SK-N-SH treated with all-trans-retinoic acid at 6 μM for 48 hours (cell line): ENCODE measurements around the gene GEMIN7.

Experiments
- ATAC-seq: fragments of 200-7000 bp; cut with Tn5 transposase; 3 replicates; pipeline ENCODE4 v1.9.1; 2020; ENCODE audit warnings: mild to moderate bottlenecking, moderate library complexity
- ARNTL ChIP-seq: fragments of 450-650 bp; formaldehyde crosslinking; IDR thresholded peaks from 2 replicates; pipeline ENCODE4 v1.5.0; 2020; ENCODE audit warnings: low read depth, mild to moderate bottlenecking, moderate library complexity, borderline replicate concordance
- BACH2 ChIP-seq: fragments of 250-450 bp; sonication (Bioruptor Pico); IDR thresholded peaks from 2 replicates; pipeline ENCODE4 v1.9.0; 2021; ENCODE audit warnings: mild to moderate bottlenecking, borderline replicate concordance
- CSDC2 ChIP-seq: fragments of 250-450 bp; sonication (Bioruptor Pico); IDR thresholded peaks from 2 replicates; pipeline ENCODE4 v1.5.0; 2020; ENCODE audit warnings: mild to moderate bottlenecking, moderate library complexity
- GLIS3 ChIP-seq: fragments of 250-450 bp; sonication (Bioruptor Pico); IDR thresholded peaks from 2 replicates; pipeline ENCODE4 v1.5.0; 2020; ENCODE audit warnings: mild to moderate bottlenecking, moderate library complexity
- ISL1 ChIP-seq: fragments of 250-450 bp; sonication (Bioruptor Pico); IDR thresholded peaks from 2 replicates; pipeline ENCODE4 v2.1.2; 2022; ENCODE audit warnings: mild to moderate bottlenecking, moderate library complexity
- RARB ChIP-seq: fragments of 250-450 bp; sonication (Bioruptor Pico); IDR thresholded peaks from 2 replicates; pipeline ENCODE4 v1.8.0; 2021; ENCODE audit warnings: mild to moderate bottlenecking, moderate library complexity
- SNAI2 ChIP-seq: fragments of 250-450 bp; sonication (Bioruptor Pico); IDR thresholded peaks from 2 replicates; pipeline ENCODE4 v1.5.0; 2020; ENCODE audit warnings: mild to moderate bottlenecking, moderate library complexity
- TCF4 ChIP-seq: fragments of 250-450 bp; sonication (Bioruptor Pico); IDR thresholded peaks from 2 replicates; pipeline ENCODE4 v1.8.0; 2021; ENCODE audit warnings: mild to moderate bottlenecking, moderate library complexity, borderline replicate concordance
- TOX ChIP-seq: fragments of 250-450 bp; sonication (Bioruptor Pico); IDR thresholded peaks from 2 replicates; pipeline ENCODE4 v1.8.0; 2021; ENCODE audit warnings: mild to moderate bottlenecking, moderate library complexity, borderline replicate concordance
- ZC3H10 ChIP-seq: fragments of 250-450 bp; sonication (Bioruptor Pico); IDR thresholded peaks from 2 replicates; pipeline ENCODE4 v1.5.1; 2021; ENCODE audit warnings: mild to moderate bottlenecking, moderate library complexity
- ZFP3 ChIP-seq: fragments of 250-450 bp; sonication (Bioruptor Pico); IDR thresholded peaks from 2 replicates; pipeline ENCODE4 v1.5.0; 2020; ENCODE audit warnings: mild to moderate bottlenecking, moderate library complexity
- ZFP30 ChIP-seq: fragments of 450-650 bp; formaldehyde crosslinking; IDR thresholded peaks from 2 replicates; pipeline ENCODE4 v1.5.0; 2022; ENCODE audit warnings: mild to moderate bottlenecking, moderate library complexity
- ZNF565 ChIP-seq: fragments of 450-650 bp; formaldehyde crosslinking; conservative IDR thresholded peaks from 2 replicates; pipeline ENCODE4 v1.5.0; 2020; ENCODE audit warnings: low read depth, mild to moderate bottlenecking, moderate library complexity
- TF ChIP-seq, protein P1 (sequence below): fragments of 250-450 bp; sonication (Bioruptor Pico); IDR thresholded peaks from 2 replicates; pipeline ENCODE4 v1.5.1; 2021; ENCODE audit warnings: mild to moderate bottlenecking, moderate library complexity
- TF ChIP-seq, protein P2 (sequence below): fragments of 250-450 bp; sonication (Bioruptor Pico); IDR thresholded peaks from 2 replicates; pipeline ENCODE4 v1.8.0; 2021; ENCODE audit warnings: low read depth, mild to moderate bottlenecking, moderate library complexity, borderline replicate concordance
- TF ChIP-seq, protein P3 (sequence below): fragments of 250-450 bp; sonication (Bioruptor Pico); IDR thresholded peaks from 2 replicates; pipeline ENCODE4 v1.8.0; 2020; ENCODE audit warnings: mild to moderate bottlenecking, moderate library complexity, borderline replicate concordance
- TF ChIP-seq, protein P4 (sequence below): fragments of 250-450 bp; sonication (Bioruptor Pico); IDR thresholded peaks from 2 replicates; pipeline ENCODE4 v1.5.0; 2020; ENCODE audit warnings: mild to moderate bottlenecking, moderate library complexity

GEMIN7 gene

DNA sequence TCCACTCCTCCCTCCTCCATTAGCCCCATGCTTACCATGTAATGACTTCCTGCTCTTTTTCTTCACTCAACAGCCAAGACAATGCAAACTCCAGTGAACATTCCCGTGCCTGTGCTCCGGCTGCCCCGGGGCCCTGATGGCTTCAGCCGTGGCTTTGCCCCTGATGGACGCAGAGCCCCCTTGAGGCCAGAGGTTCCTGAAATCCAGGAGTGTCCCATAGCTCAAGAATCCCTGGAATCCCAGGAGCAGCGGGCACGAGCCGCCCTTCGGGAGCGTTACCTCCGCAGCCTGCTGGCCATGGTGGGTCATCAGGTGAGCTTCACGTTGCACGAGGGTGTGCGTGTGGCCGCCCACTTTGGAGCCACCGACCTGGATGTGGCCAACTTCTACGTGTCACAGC is 11.0 kb downstream of the GEMIN7 start:
- TF ChIP-seq SNAI2: no peak
- TF ChIP-seq ARNTL (CRISPR knock-in tag): no peak
- no peak for TF ChIP-seq ZC3H10 (CRISPR knock-in tag)
- no peak for TF ChIP-seq GLIS3 (CRISPR knock-in tag)
- TF ChIP-seq ZFP3 (CRISPR knock-in tag): no peak
- no peak for TF ChIP-seq ZNF565 (CRISPR knock-in tag)
- TF ChIP-seq TOX: no peak
- TF ChIP-seq ISL1 (CRISPR knock-in tag): no peak
- TF ChIP-seq TCF4 (CRISPR knock-in tag): no peak
- TF ChIP-seq RARB (CRISPR knock-in tag): no peak
- TF ChIP-seq CSDC2 (CRISPR knock-in tag): no peak
- TF ChIP-seq, protein P1, sequence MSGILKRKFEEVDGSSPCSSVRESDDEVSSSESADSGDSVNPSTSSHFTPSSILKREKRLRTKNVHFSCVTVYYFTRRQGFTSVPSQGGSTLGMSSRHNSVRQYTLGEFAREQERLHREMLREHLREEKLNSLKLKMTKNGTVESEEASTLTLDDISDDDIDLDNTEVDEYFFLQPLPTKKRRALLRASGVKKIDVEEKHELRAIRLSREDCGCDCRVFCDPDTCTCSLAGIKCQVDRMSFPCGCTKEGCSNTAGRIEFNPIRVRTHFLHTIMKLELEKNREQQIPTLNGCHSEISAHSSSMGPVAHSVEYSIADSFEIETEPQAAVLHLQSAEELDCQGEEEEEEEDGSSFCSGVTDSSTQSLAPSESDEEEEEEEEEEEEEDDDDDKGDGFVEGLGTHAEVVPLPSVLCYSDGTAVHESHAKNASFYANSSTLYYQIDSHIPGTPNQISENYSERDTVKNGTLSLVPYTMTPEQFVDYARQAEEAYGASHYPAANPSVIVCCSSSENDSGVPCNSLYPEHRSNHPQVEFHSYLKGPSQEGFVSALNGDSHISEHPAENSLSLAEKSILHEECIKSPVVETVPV (CRISPR knock-in tag): no peak
- TF ChIP-seq, protein P2, sequence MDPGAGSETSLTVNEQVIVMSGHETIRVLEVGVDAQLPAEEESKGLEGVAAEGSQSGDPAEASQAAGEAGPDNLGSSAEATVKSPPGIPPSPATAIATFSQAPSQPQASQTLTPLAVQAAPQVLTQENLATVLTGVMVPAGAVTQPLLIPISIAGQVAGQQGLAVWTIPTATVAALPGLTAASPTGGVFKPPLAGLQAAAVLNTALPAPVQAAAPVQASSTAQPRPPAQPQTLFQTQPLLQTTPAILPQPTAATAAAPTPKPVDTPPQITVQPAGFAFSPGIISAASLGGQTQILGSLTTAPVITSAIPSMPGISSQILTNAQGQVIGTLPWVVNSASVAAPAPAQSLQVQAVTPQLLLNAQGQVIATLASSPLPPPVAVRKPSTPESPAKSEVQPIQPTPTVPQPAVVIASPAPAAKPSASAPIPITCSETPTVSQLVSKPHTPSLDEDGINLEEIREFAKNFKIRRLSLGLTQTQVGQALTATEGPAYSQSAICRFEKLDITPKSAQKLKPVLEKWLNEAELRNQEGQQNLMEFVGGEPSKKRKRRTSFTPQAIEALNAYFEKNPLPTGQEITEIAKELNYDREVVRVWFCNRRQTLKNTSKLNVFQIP: no peak
- TF ChIP-seq, protein P3, sequence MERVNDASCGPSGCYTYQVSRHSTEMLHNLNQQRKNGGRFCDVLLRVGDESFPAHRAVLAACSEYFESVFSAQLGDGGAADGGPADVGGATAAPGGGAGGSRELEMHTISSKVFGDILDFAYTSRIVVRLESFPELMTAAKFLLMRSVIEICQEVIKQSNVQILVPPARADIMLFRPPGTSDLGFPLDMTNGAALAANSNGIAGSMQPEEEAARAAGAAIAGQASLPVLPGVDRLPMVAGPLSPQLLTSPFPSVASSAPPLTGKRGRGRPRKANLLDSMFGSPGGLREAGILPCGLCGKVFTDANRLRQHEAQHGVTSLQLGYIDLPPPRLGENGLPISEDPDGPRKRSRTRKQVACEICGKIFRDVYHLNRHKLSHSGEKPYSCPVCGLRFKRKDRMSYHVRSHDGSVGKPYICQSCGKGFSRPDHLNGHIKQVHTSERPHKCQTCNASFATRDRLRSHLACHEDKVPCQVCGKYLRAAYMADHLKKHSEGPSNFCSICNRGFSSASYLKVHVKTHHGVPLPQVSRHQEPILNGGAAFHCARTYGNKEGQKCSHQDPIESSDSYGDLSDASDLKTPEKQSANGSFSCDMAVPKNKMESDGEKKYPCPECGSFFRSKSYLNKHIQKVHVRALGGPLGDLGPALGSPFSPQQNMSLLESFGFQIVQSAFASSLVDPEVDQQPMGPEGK: no peak
- TF ChIP-seq, all 23 proteins: peak for 0
- ATAC-seq: no peak

DNA sequence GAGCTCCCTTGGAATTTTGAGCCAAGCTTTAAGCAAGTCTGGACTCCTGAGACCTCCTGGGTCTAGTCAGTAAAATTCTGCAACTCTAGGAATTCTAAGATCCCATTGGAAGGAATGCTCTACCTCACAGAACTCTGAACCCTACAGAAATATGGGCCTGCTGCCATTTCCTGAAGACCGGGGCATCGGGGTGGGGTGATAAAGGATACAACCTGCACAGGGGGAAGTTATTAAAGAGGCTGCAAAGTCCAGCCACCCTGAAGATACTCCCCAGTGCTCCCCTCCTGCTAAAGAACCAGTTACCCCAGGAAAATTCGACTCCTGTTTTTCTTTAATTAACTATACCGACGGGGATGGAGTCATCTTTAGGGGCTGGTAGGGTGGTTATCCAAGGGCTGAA is 11.5 kb downstream of the GEMIN7 start:
- ATAC-seq: no peak
- TF ChIP-seq, protein P4, sequence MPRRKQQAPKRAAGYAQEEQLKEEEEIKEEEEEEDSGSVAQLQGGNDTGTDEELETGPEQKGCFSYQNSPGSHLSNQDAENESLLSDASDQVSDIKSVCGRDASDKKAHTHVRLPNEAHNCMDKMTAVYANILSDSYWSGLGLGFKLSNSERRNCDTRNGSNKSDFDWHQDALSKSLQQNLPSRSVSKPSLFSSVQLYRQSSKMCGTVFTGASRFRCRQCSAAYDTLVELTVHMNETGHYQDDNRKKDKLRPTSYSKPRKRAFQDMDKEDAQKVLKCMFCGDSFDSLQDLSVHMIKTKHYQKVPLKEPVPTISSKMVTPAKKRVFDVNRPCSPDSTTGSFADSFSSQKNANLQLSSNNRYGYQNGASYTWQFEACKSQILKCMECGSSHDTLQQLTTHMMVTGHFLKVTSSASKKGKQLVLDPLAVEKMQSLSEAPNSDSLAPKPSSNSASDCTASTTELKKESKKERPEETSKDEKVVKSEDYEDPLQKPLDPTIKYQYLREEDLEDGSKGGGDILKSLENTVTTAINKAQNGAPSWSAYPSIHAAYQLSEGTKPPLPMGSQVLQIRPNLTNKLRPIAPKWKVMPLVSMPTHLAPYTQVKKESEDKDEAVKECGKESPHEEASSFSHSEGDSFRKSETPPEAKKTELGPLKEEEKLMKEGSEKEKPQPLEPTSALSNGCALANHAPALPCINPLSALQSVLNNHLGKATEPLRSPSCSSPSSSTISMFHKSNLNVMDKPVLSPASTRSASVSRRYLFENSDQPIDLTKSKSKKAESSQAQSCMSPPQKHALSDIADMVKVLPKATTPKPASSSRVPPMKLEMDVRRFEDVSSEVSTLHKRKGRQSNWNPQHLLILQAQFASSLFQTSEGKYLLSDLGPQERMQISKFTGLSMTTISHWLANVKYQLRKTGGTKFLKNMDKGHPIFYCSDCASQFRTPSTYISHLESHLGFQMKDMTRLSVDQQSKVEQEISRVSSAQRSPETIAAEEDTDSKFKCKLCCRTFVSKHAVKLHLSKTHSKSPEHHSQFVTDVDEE (CRISPR knock-in tag): no peak
- TF ChIP-seq, protein P2: no peak
- no peak for TF ChIP-seq ZFP3 (CRISPR knock-in tag)
- no peak for TF ChIP-seq CSDC2 (CRISPR knock-in tag)
- TF ChIP-seq, protein P1 (CRISPR knock-in tag): no peak
- TF ChIP-seq ZFP30 (CRISPR knock-in tag): no peak
- no peak for TF ChIP-seq SNAI2
- no peak for TF ChIP-seq RARB (CRISPR knock-in tag)
- no peak for TF ChIP-seq TCF4 (CRISPR knock-in tag)
- no peak for TF ChIP-seq BACH2
- TF ChIP-seq GLIS3 (CRISPR knock-in tag): no peak

DNA sequence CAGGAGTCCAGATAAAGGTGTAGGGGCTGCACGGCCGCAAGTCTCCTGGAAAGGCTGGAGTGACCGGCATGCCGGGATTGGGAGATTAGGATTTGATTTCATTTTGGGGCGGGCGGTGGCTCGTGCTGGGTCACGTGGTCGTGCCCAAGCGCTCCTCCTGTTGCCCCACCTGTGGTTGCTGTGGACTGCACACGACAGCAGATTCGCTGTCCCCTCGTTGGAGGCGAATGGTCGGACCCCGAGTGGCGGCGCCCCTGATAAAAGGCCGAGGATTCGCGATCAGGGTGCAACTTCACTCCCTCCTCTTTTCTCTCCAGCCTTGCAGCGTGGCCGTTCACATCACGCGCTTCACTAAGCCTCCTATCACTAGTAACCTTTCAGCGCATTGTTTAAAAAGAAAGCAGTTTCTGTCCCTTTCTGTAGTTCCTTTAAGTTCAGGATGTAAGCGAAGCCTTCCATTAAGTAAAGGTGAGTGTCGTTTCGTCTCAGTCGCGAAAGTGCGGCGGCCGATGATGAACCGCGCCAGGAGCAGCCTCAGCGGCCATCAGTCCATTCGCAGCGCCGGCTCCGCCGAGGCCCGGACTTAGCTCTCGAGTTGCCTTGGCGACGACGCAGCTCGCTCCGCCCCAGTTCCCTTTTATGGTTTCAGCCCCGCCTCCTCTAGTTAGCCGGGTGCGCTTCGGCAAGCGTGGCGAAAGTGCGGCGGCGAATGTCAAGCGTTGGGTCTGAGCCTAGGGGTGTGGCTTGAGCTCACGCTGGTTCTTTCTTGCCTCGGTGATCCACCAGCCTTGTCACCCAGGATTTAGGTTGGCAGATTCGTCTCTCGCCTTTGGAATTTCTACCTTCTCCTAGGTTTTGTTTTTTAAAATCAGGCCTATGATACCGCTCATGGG is 12.2 kb downstream of the GEMIN7 start:
- TF ChIP-seq, protein P2: no peak
- TF ChIP-seq ZNF565 (CRISPR knock-in tag): no peak
- peak; percentile 89 for ATAC-seq
